ENCODE results near the gene ARRB2.
"Not testable (repeated sequence)": the region's sequence is repeated elsewhere in the genome, so short reads cannot be mapped to it uniquely, and the experiment has no call there.

ARRB2 gene

GRCh38 chr17:4709794-4710692 lies at the start of gene ARRB2:
ARRB2 (plus strand) TSS chr17:4710632; CDS start chr17:4710722, 90 bp downstream.
- DNase-seq, result peak; percentile 98 to 100

- no peak for DNase-seq
These were observed 46.7 kb upstream of the ARRB2 start for GRCh38 chr17:4663711-4664110.

- DNase-seq, result no peak
These were observed 46.2 kb upstream of the ARRB2 start for GRCh38 chr17:4664230-4664629.

DNA sequence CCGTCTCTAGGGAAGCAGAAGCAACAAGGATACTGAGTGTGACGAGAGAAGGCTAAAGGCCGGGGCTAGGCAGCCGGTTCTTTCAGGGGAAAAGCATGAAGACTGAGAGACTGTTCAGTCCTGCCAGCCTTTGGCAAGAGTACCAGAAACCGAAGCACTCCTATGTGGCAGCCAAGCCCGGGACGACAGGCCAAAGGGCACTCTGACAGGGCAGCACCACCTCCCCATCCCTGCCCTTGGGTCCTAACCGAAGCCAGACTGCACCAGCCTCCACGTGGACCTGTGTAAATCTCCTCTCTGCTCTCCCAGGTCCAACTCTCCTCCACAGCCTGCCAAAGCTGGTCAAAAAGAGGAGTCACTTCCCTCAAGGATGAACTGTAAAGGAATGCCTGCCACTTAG lies 45.4 kb upstream of the ARRB2 start:
- DNase-seq, result no peak

- no peak for DNase-seq
These were observed 44.1 kb upstream of the ARRB2 start for GRCh38 chr17:4666296-4666695.

GRCh38 chr17:4667166-4667565 lies 43.3 kb upstream of the ARRB2 start:
- DNase-seq, result no peak

DNA sequence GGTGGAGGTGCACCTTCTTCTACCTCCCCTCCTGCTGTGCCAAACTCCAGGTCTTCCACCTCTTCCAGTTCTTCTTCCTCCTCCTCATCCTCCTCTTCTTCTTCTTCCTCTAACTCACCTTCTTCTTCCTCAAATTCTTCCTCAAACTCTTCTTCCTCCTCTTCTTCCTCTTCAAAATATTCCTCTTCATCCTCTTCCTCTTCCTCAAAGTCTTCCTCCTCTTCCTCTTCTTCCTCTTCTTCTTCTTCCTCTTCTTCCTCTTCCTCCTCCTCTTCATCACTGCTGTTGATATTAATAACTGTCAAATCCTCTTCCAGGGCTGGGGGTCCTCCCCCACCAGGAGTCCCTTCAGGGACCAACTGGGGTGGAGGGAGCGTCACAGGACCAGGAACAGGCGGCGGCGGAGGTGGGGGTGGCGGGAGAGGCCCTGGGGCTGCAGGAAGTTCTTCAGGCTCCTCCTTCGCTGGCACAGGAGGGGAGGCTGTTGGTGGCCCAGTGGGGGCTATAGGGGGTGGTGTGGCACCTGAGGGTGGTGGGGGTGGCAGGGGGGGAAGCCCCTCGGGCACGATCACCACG lies 38.3 kb upstream of the ARRB2 start:
- DNase-seq, result no peak

- no peak for DNase-seq
These were observed 37.7 kb upstream of the ARRB2 start for GRCh38 chr17:4672751-4673150.

DNA sequence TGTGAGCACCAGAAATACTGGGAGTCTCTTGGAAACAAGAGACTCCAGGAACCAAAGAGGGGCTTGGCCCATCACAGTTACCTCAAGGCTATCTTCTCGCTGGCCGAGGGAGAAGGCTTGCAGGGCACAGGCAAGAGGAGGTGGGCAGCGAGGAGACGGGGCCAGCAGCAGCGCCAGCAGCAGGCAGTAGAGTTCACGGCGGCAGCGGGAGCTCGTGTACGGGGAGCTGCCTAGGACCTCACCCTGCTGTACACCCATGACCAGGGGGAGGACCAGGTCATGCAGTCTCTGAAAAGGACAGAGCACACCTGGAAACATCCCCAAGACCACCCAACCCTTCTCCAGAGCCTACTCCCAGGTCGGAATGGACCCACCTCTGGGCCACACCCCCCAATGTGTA lies 37.3 kb upstream of the ARRB2 start:
- no peak for DNase-seq

DNA sequence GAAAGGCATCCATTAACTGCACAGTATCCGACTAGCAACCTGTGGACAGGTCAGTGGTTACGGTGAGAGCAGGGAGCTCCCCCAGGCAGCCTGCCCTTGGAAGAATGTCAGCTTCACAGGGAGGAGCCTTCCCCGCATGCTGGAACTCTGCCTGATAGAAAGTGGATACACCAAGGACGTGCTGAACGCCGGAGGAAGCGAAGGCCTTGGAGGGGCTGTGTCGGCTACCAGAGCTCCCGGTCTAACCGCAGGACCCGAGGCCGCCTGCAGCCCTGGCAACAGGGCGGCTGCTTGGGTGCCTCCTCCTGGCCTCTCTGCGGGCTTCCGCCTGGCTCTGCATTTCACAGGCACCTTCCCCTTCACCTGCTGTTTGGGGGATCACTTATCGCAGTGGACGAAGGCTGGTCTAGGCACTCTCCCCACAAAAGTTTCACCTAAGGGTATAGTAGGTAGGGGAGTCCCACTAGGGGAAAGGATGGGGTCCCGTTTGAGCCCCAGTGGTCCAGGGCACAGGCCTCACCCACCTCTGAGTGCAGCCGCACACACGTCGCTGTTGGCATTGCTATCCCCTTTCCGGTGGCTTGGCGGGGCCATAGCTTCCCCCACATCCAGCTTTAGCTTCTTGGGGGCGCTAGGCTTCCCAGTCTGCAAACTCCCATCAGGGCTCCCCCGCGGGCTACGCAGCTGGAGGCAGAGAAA lies 36.3 kb upstream of the ARRB2 start:
- no peak for DNase-seq

DNA sequence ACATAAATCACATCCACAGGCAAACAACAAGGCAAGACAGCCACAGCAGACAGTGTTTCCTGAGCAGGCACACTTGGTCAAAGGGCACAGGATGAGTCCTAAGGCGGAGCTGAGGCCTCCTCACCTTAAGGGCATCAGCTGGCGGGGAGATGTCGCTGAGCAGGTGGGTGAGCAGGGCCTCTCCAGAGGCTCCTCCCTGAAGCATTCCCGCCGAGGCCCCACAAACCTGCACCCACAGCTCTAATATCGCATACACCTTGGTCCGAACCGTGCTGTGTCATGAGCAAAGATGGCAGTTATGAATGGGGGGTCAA lies 35.8 kb upstream of the ARRB2 start:
- no peak for DNase-seq

DNA sequence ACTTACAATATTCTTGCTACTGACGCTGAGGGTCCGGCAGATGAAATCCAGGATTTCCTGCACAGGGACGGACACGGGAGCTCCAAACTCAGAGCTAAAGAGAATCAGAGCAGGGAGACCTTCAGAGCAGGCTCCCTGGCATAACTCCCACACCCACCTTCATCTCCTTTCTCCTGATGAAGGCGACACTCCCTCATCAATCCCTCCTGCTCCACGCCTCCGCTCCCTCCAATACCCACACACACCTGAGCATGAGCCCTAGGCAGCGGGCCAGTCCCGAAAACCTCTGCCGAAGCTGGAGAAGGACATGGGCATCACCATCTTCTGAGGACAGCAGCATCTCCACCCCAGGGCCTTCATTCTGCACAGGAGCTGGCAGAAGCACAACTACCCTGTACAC lies 34.6 kb upstream of the ARRB2 start:
- no peak for DNase-seq

- no peak for DNase-seq
These were observed 33.6 kb upstream of the ARRB2 start for GRCh38 chr17:4676791-4677190.

DNA sequence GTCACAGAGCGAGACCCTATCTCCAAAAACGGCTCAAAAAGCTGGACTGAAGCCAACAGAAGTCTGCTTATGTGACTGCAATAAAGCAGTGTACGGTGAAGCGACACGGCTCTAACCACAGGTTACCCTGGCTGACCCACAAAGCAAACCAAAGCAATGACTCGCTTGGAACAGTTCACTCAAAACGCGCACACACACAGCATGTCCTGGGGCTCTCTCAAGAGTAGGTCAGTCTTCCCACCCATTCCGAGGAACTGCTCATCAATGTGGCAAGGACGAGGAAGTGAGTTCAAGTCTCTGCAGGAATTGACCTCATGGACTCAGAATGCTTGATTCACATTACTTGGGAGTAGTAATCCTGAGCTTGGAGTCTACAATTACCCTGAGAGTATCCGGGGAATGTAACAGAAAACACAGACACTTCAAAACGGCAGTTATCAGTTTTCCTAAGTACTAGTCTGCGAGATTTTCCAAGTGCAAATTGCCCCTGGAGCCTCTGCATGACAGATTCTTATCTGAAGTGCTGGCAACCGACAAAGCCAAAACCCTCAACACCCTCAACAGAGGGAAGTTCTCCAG lies 31.9 kb upstream of the ARRB2 start:
- DNase-seq, result no peak

GRCh38 chr17:4679658-4680057 lies 30.8 kb upstream of the ARRB2 start:
- DNase-seq, result no peak

- not testable (repeated sequence) for DNase-seq
These were observed 26.7 kb upstream of the ARRB2 start for GRCh38 chr17:4683739-4684138.

GRCh38 chr17:4689872-4690271 lies 20.6 kb upstream of the ARRB2 start:
- not testable (repeated sequence) for DNase-seq

GRCh38 chr17:4690745-4691144 lies 19.7 kb upstream of the ARRB2 start:
- DNase-seq, result no peak

DNA sequence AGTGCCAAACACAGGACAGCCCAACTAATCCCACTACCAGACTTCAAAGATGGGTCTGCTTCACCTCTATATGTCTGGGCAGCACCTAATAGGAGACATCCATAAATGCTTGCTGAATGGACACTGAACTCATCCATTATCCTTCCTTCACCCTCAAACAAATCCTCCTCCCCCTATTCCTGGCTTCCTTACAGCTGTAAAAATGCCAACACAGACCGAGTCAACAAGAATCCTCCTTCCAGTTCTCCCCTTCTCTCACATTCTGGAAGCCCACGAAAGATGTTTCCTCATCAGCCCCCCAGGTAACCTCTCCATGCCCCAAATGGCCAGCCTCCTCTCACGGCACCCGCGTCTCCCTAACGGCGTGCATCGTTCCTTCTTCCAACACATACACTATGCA lies 18.7 kb upstream of the ARRB2 start:
- DNase-seq, result no peak

- DNase-seq, result no peak
These were observed 17.0 kb upstream of the ARRB2 start for GRCh38 chr17:4693416-4693815.

DNA sequence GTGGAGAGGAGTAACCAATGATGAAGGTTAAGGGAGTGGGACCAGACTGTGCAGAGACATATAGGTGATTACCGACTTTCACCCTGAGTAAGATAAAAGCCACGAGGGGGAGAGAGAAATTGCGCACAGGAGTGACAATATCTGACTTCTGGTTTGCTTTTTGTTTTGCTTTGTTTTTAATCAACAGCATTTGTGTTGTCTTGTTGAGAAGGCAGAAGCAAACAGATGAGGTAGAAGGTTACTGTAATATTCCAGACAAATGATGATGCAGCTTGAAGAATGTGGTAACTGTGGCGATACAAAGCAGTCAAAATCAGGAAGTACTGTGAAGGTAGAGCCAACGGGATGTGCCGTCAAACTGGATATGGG lies 14.0 kb upstream of the ARRB2 start:
- DNase-seq, result no peak

- DNase-seq, result not testable (repeated sequence)
These were observed 10.9 kb upstream of the ARRB2 start for GRCh38 chr17:4699401-4700056.

DNA sequence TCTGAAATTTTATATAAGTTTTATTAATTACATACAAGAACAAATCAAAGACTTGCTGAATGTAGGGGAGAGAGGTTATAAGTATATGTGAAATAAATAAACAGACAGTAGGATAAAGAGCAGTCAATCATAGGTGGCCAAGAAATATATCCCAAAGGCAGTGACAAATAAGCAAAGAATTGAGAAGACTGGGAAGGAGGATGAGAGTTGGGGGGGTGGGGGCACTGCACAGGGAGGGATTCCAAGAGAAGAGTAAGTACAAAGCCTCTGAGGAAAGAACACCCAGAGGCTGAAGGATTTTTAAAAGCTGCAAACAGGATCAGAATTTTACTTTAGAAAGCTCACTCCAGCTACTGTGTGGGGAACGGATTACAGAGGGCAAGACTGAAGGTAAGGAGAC lies 9.3 kb upstream of the ARRB2 start:
- no peak for DNase-seq

Data from cerebellar nuclear complex (tissue), 1 donor.